AG09319 (cell line): Measurements from ENCODE around the gene SAV1.

Experiments used
- DNase-seq: peaks from one replicate; pipeline ENCODE4 v3.0.0-alpha.2; 2010; ENCODE audit warnings: low read depth; ENCODE audit errors: extremely low read depth
- TF ChIP-seq, protein P1 (sequence below): IDR thresholded peaks from 2 replicates; pipeline ENCODE4 v1.5.1; 2011; ENCODE audit warnings: low read depth, mild to moderate bottlenecking, inconsistent platforms, low read length, moderate library complexity

SAV1 gene

GRCh38 chr14:50688875-50689274, 20.8 kb upstream of the SAV1 start:
- no peak for DNase-seq
- TF ChIP-seq, protein P1, sequence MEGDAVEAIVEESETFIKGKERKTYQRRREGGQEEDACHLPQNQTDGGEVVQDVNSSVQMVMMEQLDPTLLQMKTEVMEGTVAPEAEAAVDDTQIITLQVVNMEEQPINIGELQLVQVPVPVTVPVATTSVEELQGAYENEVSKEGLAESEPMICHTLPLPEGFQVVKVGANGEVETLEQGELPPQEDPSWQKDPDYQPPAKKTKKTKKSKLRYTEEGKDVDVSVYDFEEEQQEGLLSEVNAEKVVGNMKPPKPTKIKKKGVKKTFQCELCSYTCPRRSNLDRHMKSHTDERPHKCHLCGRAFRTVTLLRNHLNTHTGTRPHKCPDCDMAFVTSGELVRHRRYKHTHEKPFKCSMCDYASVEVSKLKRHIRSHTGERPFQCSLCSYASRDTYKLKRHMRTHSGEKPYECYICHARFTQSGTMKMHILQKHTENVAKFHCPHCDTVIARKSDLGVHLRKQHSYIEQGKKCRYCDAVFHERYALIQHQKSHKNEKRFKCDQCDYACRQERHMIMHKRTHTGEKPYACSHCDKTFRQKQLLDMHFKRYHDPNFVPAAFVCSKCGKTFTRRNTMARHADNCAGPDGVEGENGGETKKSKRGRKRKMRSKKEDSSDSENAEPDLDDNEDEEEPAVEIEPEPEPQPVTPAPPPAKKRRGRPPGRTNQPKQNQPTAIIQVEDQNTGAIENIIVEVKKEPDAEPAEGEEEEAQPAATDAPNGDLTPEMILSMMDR: no peak

GRCh38 chr14:50679674-50680073, 11.6 kb upstream of the SAV1 start:
- no peak for DNase-seq
- TF ChIP-seq, protein P1: no peak

DNA sequence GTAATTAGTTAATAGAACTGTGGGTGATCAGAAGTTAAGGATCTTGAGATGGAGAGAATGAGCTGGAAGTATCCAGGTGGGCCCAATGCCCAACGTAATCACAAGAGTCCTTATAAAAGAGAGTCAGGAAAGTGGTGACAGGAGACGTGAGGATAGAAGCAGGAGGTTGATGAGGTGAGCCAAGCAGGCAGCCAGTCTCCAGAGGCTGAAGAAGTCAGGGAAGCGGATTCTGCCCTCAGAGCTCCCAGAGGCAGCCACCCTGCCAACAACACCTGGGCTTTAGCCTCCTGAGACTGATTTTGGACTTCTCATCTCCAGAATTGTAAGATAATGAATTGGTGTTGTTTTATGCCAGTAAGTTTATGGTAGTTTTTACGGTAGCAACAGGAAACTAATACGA, 10.1 kb upstream of the SAV1 start:
- TF ChIP-seq, protein P1: no peak
- DNase-seq: no peak

- TF ChIP-seq, protein P1: no peak
- no peak for DNase-seq
These were observed 9.5 kb upstream of the SAV1 start for GRCh38 chr14:50677527-50678063.

DNA sequence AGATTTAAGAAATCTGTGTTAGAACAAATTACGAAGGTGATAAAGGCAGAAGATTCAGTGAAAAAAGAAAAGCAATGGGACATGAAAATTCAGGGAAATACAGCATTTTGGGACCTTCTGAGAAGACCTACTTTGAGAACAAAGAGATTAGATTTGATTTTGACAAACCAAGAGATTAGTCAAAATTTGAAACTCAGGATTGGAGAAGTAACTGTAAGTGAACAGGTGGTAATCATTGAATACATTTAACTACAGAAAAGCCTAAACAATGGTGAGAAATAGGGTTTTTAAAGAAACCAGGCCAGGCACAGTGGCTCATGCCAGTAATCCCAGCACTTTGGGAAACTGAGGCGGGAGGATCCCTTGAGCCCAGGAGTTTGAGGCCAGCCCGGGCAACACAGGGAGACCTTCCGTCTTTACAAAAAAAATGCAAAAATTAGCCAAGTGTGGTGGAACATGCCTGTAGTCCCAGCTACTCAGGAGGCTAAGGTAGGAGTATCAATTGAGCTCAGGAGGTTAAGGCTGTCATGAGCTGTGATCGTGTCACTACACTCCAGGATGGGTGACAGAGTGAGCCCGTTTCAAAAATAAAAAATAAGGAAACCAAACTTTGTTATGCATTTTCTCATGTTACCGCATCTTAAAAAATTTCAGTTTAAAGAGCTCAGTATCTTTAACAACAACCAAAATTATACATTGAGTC, 8.9 kb upstream of the SAV1 start:
- no peak for DNase-seq
- TF ChIP-seq, protein P1: no peak

DNA sequence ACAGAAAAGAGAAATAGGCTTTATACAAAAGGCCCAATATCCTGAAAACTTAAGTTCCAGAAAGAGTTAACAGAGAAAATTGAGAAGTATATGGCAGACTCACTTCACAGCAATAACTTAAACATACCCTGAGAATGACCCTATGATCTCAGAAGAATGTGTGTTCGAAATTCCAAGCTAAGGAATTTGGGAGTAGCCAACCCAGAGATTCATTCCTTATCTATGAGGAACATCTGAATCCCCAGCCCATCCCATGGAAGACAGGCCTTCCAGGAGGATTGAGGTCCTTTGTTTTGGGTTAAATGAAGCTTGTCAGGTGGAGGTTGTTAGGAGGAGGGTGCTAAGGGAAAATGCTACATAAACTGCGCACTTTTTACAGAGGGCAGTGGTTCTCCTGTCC, 7.5 kb upstream of the SAV1 start:
- no peak for DNase-seq
- TF ChIP-seq, protein P1: no peak

- no peak for DNase-seq
- TF ChIP-seq, protein P1: no peak
These were observed 2.8 kb upstream of the SAV1 start for GRCh38 chr14:50670866-50671256.
